GM13976 (cell line): ENCODE results near the gene POU4F3.
"Not testable (repeated sequence)": the region's sequence is repeated elsewhere in the genome, so short reads cannot be mapped to it uniquely, and the experiment has no call there.

Experiments used
- DNase-seq: peaks from one replicate; pipeline ENCODE4 v3.0.0; 2012; ENCODE audit warnings: low spot score
- CTCF ChIP-seq: IDR thresholded peaks from 2 replicates; pipeline ENCODE4 v1.5.1; 2012; ENCODE audit warnings: borderline replicate concordance, mild to moderate bottlenecking; ENCODE audit not compliant: insufficient read depth; ENCODE audit errors: extremely low read depth, missing control alignments, control extremely low read depth
- in situ Hi-C: fragments of 300-500 bp; cut with MboI; formaldehyde crosslinking; loops from one replicate; pipeline ENCODE4 v1.12.0; 2022; ENCODE audit warnings: low sequenced_read_pairs, mixed read lengths, inconsistent platforms; ENCODE audit not compliant: unreplicated experiment

POU4F3 gene

GRCh38 chr5:146338774-146339714 is at the start of gene POU4F3:
Gene POU4F3 (plus strand): TSS chr5:146338839. CDS start chr5:146339113, 274 bp downstream.
- in situ Hi-C loops, result no loop called here
- DNase-seq, result no peak
- no peak for TF ChIP-seq CTCF

GRCh38 chr5:146290318-146290717 is 48.3 kb upstream of the POU4F3 start:
- TF ChIP-seq CTCF, result no peak
- no peak for DNase-seq
- in situ Hi-C loops, result no loop called here

DNA sequence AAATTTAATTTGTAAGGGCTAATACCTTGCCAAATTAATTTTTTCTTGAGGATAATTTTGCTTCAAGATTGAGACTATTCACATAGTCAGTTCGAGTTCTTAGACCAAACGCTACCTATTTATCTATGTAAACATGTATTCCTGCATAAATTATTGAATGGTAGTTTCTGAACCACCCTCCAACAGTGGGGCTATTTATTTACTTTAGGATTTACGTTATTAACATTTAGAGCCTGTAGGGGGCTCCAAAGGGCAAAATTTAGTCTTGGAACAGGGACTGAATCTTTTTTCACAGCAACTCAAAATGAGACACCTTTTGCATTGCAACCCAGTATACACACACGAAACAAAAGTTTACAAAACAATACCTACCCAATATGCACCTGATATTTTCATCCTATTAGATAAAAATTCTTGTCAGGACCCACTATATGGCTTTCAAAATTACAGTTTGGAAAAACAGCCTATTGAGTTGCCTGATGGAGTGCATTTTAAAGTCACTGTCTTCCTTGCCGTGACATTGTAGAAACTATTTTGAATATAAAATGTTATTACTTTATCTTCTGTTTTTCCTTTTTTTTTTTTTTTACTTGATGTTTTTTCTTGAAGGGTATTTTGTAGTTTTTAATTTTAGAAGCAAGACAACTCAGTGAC is 47.1 kb upstream of the POU4F3 start:
- peak; percentile 52 for DNase-seq
- in situ Hi-C loops, result no loop called here

DNA sequence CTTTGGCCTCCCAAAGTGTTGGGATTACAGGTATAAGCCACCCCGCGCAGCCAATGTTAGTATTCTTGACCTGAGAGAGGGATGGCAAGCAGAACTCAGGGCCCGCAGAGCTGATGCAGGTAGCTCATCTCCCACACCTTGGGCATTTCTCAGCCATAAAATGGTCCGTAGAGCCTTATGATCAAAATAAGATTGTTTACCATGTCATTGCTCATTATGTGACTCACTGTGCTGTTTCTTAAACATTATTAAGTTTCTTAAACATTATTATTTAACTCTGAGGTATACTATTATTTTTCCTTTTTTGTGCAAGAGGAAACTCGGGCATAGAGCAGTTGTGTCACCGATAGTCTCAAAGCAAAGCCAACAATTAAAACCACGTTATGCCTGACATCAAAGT is 42.4 kb upstream of the POU4F3 start:
- DNase-seq, result no peak
- TF ChIP-seq CTCF, result no peak
- in situ Hi-C loops, result no loop called here

More for the DNA sequence above, 47.1 kb upstream of the POU4F3 start:
- TF ChIP-seq CTCF, result peak; percentile 45

DNA sequence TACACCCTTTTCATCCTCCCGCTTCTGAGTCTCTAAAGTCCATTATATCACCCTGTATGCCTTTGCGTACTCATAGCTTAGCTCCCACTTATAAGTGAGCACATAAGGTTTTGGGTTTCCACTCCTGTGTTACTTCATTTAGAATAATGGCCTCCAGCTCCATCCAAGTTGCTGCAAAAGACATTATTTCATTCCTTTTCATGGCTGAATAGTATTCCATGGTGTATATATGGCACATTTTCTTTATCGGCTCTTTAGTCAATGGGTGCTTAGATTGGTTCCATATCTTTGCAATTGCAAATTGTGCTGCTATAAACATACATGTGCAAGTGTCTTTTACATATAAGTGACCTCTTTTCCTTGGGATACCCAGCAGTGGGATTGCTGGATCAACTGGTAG is 39.7 kb upstream of the POU4F3 start:
- DNase-seq, in situ Hi-C loops: not testable (repeated sequence)

GRCh38 chr5:146301626-146302025 is 37.0 kb upstream of the POU4F3 start:
- no peak for DNase-seq
- no peak for TF ChIP-seq CTCF
- in situ Hi-C loops, result no loop called here

GRCh38 chr5:146302406-146302805 is 36.2 kb upstream of the POU4F3 start:
- DNase-seq, result no peak
- TF ChIP-seq CTCF, result no peak
- in situ Hi-C loops, result no loop called here
